ENCODE measurements around the gene ELF4.

The ELF4 gene

DNA sequence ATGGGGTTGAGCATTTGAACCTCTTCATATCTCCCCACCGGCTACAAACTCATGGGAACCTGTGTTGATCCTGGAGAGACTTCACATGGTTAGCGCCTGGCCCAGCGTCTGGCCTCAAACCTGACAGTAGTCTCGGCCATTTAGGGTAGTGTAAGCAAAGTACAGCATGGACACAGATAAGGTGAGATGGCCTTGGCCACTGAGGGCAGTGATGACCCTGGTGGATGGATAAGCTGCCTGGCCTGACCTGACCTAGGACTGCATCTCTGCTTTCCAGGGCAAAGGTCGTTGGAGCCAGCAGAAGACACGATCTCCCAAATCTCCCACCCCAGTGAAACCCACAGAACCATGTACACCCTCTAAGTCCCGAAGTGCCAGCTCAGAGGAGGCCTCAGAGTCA is 76.1 kb downstream of the ELF4 start:
- DNase-seq, result no peak

DNA sequence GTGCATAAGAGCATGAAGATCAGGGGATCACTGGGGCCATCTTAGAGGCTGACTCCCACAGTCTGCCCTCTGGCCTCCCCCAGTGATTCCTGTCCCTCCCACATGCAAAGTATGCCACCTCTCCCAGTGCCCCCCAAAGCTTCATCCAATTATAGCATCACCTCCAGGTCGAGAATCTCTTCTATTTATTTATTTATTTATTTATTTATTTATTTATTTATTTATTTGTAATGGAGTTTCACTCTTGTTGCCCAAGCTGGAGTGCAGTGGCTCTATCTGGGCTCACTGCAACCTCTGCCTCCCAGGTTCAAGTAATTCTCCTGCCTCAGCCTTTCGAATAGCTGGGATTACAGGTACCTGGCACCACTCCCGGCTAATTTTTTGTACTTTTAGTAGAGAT is 77.7 kb downstream of the ELF4 start:
- DNase-seq, result no peak

DNA sequence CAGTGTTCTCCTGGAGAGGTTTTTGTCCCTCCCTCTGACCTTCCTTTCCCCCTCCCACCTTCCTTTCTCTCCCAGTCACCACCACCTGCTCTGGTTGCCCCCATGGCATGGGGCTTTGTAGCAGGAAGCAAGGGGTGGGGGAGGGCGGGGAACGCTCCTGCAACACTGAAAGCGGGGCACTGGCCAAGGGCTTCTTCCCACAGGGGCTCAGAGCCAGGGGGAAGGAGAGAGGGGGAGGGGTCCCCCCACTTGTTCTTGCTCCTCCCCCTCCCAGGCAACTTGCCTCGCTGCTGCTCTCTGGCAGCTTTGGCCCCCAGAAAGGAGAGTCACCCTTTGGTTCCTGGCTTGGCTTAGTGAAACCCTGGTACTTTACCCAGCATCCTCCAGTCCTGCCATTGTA is 79.5 kb downstream of the ELF4 start:
- DNase-seq, result no peak

DNA sequence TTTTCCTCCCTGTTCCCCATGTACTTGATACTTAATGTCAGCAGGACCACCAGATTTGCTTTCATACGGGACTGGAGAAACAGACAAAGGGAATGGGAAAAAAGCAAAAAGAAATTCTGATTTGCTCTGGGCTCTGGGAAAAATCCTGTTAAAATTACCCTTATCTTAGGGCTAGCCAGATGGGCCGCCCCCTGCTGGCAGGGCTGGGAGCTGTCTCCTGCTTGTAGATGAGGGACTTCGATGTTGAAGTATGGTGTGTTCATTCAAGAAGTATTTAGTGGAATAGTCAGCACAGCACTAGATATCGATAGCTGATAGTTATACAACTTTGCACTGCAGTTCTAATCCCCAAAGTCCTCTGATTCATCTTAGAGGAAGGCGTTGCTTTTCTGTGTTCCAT is 82.1 kb downstream of the ELF4 start:
- DNase-seq, result peak; percentile 9 to 32

DNA sequence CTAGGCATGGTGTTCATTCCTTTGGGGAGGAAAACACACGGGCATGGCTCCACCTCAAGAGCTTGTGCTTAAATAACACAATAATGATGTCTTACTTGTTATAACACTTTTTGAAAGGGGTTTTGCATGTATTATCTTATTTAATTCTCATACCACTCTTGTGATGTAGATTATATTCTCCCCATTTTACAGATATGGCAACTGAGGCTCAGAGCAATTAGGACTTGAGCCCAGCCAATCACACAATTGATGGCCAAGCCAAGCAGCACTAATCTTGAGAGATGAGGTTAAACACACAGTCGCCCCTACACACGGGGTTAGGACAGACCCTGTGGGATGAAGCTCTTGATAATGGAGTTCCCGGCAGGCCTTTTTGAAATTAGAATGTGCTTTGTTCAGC is 82.7 kb downstream of the ELF4 start:
- DNase-seq, result no peak

DNA sequence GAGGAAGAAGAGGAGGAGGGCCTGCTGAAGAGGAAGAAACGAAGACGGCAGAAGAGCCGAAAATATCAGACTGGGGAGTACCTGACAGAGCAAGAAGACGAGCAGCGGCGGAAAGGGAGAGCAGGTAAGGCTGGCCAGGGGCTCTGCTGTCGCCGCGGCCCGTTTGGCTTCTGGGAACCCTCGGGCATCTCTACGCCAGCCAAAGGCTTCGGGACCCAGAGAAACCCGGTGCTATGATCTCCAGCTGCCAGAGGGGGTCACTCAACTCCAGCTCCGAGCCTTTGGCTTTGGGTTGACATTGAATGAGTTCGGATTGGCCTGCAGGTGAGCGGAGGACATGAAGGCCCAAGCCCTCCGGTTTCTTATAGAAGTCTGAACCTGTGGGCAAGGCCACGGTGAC is 85.0 kb downstream of the ELF4 start:
- DNase-seq, result peak in 1 of 2 experiments; percentile 0

DNA sequence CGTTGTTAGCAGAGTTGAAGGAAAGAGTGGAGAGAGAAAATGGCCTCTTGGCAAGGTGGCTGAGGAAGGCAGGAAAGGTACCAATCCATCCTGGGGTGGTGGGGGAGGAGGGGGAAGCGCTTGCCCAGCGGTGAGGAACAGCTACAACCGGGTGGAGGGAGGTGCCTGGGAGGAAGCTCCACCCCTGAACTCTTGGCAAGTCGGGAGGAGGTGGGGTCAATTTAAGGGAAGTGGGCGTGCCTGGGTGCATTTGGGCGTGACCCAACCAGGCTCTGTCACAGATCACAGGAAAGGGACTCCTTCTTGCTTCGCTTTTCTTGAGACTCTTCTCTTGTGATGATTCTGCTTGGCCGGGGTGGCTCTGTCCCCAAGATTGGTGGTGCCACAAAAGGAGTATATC is 86.2 kb downstream of the ELF4 start:
- peak; percentile 81 to 92 for DNase-seq

DNA sequence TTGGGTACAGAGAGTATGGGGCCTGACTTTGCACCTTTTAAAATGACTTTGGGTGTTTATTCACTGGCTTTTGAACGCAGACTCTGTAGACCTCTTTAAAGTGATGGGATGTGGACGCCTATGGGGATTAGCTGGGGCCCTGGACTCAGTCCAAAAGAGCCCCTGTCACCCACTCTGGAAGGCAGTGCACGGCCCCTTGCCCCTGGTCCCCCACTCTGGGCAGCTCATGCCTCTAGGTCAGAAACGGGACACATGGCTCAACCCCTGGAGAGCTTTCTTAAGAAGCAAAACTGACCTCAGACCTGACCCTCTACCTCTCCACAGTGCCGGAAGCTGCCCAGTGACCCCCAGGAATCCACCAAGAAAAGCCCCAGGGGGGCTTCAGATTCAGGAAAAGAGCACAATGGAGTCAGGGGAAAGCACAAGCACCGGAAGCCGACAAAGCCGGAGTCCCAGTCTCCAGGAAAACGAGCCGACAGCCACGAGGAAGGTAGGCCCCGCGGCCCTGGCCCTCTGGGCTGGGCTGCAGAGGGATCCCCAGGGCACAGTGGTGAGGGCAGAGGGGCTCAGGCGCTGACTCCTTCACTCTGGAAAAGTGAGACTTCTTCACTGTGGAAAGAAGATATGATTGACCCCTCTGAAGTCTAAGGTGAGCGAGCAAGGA is 89.5 kb downstream of the ELF4 start:
- DNase-seq, result no peak

DNA sequence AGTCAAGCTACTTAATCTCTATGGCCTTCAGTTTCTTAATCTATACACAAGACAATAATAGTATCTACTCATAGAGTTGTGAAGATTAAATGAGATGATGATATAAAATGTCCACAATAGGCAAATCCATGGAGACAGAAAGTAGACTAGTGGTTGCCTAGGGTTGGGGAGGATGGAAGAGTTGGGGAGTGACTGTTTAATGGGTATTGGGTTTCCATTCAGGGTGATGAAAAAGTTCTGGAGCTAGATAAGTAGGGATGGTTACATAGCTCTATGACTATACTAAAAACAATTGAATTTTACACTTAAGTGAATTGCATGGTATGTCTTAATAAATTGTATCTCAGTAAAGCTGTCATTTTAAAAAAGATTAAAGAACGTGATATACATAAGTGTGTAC is 92.2 kb downstream of the ELF4 start:
- no peak for DNase-seq

DNA sequence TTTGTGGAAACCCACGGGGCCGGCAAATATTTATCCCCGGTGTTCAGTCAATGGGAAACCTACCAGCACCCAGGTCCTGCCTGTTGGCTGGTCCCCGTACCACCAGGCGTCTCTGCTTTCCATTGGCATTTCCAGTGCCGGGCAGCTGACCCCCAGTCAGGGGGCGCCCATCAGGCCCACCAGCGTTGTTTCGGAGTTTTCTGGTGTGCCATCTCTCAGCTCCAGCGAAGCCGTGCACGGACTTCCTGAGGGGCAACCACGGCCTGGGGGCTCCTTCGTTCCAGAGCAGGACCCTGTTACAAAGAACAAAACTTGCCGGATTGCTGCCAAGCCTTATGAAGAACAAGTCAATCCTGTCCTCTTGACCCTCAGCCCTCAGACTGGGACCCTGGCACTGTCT is 95.1 kb downstream of the ELF4 start:
- DNase-seq, result no peak
